Measurements from ENCODE around the gene USP19. TPM values are rescaled to one million over a fixed set of nuclear protein-coding genes. Genes with fewer than 3 reads are reported as not detected.

USP19 gene
- polyA plus RNA-seq, 3 donors = 18.4 to 55.7 (median 24.1) TPM

DNA sequence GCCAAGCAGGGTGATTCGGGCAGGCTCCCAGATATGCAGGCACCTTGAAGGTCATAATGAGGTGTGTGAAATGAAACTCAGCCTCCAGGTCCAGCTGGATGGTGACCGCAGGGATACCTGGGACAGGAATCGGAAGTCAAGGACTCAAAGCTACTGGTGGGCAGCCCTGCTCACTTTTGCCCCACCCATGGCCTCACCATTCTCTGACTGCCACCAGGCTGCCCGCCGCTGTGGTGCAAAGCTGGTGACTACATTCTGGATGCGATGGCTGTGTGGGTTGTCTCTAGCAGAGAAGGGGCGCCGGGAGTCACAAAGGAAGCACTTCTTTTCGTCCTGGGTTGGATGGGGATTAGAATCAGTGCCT is 11.4 kb upstream of the USP19 start:
- H3K4me3 Mint-ChIP-seq = peak overlapping the region; percentile 82 to 92
- H3K4me1 Mint-ChIP-seq = peaks cover 29% of the 10 kb centered on the region
- intact Hi-C loops (cut with micrococcal nuclease) = loop anchor here in 1 of 2 donors (10.0 kb wide), 1 partner anchor 147 kb away; no protein-coding TSS in a partner anchor
- Histone ChIP-seq H3K9me3 (replicated peaks in 1 of 2; ENCODE audit: control insufficient read depth in 1 of 2, insufficient read depth in 1 of 2, low read length in 2 of 2) (no peaks in the 10 kb centered on the region), H4K20me1 (ENCODE audit: insufficient read depth, low read length) (no peaks in the 10 kb centered on the region), H3K36me3 (replicated peaks in 1 of 2; ENCODE audit: control insufficient read depth in 1 of 2, insufficient read depth in 2 of 2, low read length in 2 of 2) (no peaks in the 10 kb centered on the region), H3K79me2 (ENCODE audit: insufficient read depth, low read length) (no peaks in the 10 kb centered on the region), H2AFZ (ENCODE audit: insufficient read depth, low read depth, low read length, poor library complexity, severe bottlenecking) (peak overlapping the region; percentile 87), H3K4me1 (ENCODE audit: control insufficient read depth in 1 of 2, insufficient read depth in 2 of 2, low read length in 2 of 2) (peaks cover 14 to 20% of the 10 kb centered on the region in 2 donors), H3K4me2 (replicated peaks; ENCODE audit: extremely low read depth, low read length, poor library complexity, severe bottlenecking) (peak overlapping the region; percentile 87), H3K27ac (ENCODE audit: low read depth in 1 of 2, low read length in 2 of 2) (peak overlapping the region in 1 of 2 donors; percentile 54), H3K27me3 (ENCODE audit: control insufficient read depth in 2 of 2, insufficient read depth in 2 of 2, low read length in 2 of 2) (no peaks in the 10 kb centered on the region), H3K4me3 (replicated peaks in 1 of 3; ENCODE audit: low read depth in 2 of 3, low read length in 3 of 3) (peak overlapping the region in 2 of 3 experiments; percentile 58 to 78), H3K9ac (ENCODE audit: insufficient read depth, low read length, poor library complexity, severe bottlenecking) (peak overlapping the region; percentile 66)
- no peak for DNase-seq
- 66% methylated on average over 5 of the region's 9 CpGs for WGBS (ENCODE audit: insufficient coverage)
- TF ChIP-seq, protein P1, sequence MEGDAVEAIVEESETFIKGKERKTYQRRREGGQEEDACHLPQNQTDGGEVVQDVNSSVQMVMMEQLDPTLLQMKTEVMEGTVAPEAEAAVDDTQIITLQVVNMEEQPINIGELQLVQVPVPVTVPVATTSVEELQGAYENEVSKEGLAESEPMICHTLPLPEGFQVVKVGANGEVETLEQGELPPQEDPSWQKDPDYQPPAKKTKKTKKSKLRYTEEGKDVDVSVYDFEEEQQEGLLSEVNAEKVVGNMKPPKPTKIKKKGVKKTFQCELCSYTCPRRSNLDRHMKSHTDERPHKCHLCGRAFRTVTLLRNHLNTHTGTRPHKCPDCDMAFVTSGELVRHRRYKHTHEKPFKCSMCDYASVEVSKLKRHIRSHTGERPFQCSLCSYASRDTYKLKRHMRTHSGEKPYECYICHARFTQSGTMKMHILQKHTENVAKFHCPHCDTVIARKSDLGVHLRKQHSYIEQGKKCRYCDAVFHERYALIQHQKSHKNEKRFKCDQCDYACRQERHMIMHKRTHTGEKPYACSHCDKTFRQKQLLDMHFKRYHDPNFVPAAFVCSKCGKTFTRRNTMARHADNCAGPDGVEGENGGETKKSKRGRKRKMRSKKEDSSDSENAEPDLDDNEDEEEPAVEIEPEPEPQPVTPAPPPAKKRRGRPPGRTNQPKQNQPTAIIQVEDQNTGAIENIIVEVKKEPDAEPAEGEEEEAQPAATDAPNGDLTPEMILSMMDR (IDR thresholded peaks at IDR 0.05) = no peak
- peak overlapping the region in 1 of 7 donors; percentile 54 for H3K27ac Mint-ChIP-seq
- H3K36me3 Mint-ChIP-seq = peaks cover 0 to 2% of the 10 kb centered on the region in 2 donors
- H3K27me3 Mint-ChIP-seq (ENCODE audit: low read depth in 3 of 3) = peaks cover 0 to 3% (median 2%) of the 10 kb centered on the region in 3 donors
- peaks cover 0 to 3% (median 0%) of the 10 kb centered on the region in 7 donors for H3K9me3 Mint-ChIP-seq

DNA sequence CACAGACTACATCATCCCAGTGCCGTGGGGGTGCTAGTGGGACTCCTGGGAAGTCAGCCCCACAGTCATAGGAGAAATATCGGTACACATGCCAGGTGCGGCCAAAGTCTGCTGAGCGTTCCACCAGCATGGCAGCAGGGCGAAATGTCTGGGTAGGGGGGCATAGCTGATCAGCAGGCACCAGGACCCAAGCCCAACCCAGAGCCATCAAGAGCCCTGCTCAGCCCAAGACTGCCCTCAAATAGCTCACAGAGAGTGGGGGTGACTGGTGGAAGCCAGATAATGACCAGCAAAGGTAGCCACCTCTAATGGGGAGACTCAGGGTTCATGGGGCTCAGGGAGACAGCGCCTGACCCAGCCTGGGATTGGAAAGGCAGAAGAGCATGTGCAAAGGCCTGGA is 11.0 kb upstream of the USP19 start:
- H2AFZ ChIP-seq (ENCODE audit: insufficient read depth, low read depth, low read length, poor library complexity, severe bottlenecking) = no peak overlapping the region
- TF ChIP-seq, protein P1 (IDR thresholded peaks at IDR 0.05) = no peak
- intact Hi-C loops (cut with micrococcal nuclease) = loop anchor here in 1 of 2 donors (10.0 kb wide), 1 partner anchor 147 kb away; no protein-coding TSS in a partner anchor
- H3K4me1 Mint-ChIP-seq = peaks cover 29% of the 10 kb centered on the region
- peaks cover 0 to 2% of the 10 kb centered on the region in 2 donors for H3K36me3 Mint-ChIP-seq
- no peak for DNase-seq
- H3K27me3 Mint-ChIP-seq (ENCODE audit: low read depth in 3 of 3) = peaks cover 0 to 3% (median 2%) of the 10 kb centered on the region in 3 donors
- peak overlapping the region in 1 of 2 donors; percentile 92 for H3K4me3 Mint-ChIP-seq
- no peaks in the 10 kb centered on the region for H3K79me2 ChIP-seq (ENCODE audit: insufficient read depth, low read length)
- no peaks in the 10 kb centered on the region for H3K9me3 ChIP-seq (replicated peaks in 1 of 2; ENCODE audit: control insufficient read depth in 1 of 2, insufficient read depth in 1 of 2, low read length in 2 of 2)
- no peaks in the 10 kb centered on the region for H4K20me1 ChIP-seq (ENCODE audit: insufficient read depth, low read length)
- peaks cover 14 to 20% of the 10 kb centered on the region in 2 donors for H3K4me1 ChIP-seq (ENCODE audit: control insufficient read depth in 1 of 2, insufficient read depth in 2 of 2, low read length in 2 of 2)
- H3K9me3 Mint-ChIP-seq = peaks cover 0 to 3% (median 0%) of the 10 kb centered on the region in 7 donors
- no peak overlapping the region for H3K9ac ChIP-seq (ENCODE audit: insufficient read depth, low read length, poor library complexity, severe bottlenecking)
- H3K27ac ChIP-seq (ENCODE audit: low read depth in 1 of 2, low read length in 2 of 2) = no peak overlapping the region
- no peaks in the 10 kb centered on the region for H3K27me3 ChIP-seq (ENCODE audit: control insufficient read depth in 2 of 2, insufficient read depth in 2 of 2, low read length in 2 of 2)
- H3K4me2 ChIP-seq (replicated peaks; ENCODE audit: extremely low read depth, low read length, poor library complexity, severe bottlenecking) = no peak overlapping the region
- H3K27ac Mint-ChIP-seq = peak overlapping the region in 2 of 7 donors; percentile 38 to 77
- no peaks in the 10 kb centered on the region for H3K36me3 ChIP-seq (replicated peaks in 1 of 2; ENCODE audit: control insufficient read depth in 1 of 2, insufficient read depth in 2 of 2, low read length in 2 of 2)
- no peak overlapping the region for H3K4me3 ChIP-seq (replicated peaks in 1 of 3; ENCODE audit: low read depth in 2 of 3, low read length in 3 of 3)
- WGBS (ENCODE audit: insufficient coverage) = 100% methylated on average over 5 of the region's 6 CpGs
